HG02588 (cell line): ENCODE measurements around the gene KLHL26.

Source experiments
- ATAC-seq: cut with Tn5 transposase; IDR thresholded peaks from one replicate; pipeline ENCODE4 v1.9.1; 2021; ENCODE audit warnings: mild to moderate bottlenecking, moderate library complexity; ENCODE audit not compliant: unreplicated experiment

The KLHL26 gene

GRCh38 chr19:18612772-18613588 lies 23.8 kb upstream of the KLHL26 start, which contains the start of gene TMEM59L:
TMEM59L (plus strand) TSS chr19:18612870; CDS start chr19:18612959, 89 bp downstream.
- no peak for ATAC-seq

- ATAC-seq: no peak
Measured at GRCh38 chr19:18613589-18614234, 23.1 kb upstream of the KLHL26 start.

DNA sequence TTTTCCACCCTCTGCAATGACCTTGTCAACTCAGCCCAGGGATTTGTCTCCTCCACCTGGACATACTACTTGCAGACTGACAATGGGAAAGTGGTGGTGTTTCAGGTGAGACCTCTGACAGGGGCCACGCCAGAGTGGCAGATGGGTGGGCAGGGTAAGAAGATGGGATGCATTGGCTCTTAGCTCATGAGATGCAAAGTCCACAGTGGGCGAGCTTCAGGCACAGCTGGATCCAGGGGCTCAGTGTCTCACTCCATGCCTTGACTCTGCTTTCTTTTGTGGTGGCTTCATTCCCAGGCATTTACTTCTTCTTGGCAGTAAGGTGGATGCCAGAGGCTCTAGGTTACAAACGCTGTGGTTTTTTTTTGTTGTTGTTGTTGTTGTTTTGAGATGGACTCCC lies 20.8 kb upstream of the KLHL26 start:
- ATAC-seq: no peak

GRCh38 chr19:18617562-18617961 lies 19.3 kb upstream of the KLHL26 start:
- no peak for ATAC-seq

- no peak for ATAC-seq
Measured at GRCh38 chr19:18618236-18618635, 18.6 kb upstream of the KLHL26 start.

GRCh38 chr19:18620311-18620710 lies 16.5 kb upstream of the KLHL26 start:
- no peak for ATAC-seq

GRCh38 chr19:18620902-18621301 lies 15.9 kb upstream of the KLHL26 start:
- no peak for ATAC-seq

- ATAC-seq: no peak
Measured at GRCh38 chr19:18626906-18627305, 9.9 kb upstream of the KLHL26 start.

- ATAC-seq: no peak
Measured at GRCh38 chr19:18629166-18630088, 7.4 kb upstream of the KLHL26 start.

DNA sequence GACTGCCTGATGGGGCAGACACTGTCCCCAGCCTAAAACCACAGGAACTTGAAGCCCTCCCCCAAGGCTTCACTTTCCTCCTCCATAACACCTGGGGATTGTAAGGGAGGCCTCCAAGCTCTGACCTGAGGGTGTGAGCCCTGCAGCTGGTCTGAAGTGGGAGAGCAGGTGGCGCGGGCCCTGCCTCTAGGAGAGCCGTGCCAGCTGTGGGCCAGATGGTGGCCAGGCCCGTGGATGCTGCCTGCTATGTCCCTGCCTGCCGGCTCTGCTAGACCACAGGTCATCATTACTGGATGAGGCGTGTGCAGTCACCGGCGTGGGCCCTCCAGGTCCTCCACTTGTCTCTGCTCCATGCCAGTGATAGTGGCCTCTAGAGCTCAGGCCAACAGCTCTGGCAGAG lies 3.5 kb upstream of the KLHL26 start:
- ATAC-seq: no peak

DNA sequence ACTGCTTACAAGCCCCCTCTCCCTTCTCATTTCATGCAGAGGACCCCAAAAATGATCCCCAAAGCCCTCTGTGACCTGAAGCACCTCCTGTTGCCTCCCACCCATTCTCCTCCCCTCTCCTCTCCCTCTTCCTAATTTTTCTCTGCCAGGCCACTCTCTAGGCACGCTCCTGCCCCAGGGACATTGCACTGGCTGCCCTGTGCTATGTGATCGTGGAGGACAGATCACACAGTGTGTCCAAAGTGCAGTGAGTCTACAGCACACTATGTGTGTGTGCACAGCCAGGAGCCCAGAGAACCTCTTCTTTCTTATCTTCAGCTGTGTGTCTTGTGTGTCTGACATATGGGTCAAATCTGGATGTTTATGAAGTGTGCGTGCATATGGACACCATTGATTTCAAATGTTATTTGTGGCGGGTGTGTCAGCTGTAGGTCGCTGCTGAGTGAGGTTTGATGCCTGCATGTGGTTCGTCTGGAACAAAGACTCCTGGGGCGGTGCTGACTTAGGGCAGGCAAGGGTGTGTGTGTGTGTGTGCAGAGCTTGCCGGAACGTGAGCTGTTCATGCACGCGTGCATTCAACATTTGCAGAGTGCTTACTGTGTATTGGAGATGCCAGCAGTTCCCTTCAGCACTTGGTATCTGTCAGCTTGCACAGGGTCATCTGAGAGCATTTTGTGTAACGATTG lies 2.1 kb upstream of the KLHL26 start:
- no peak for ATAC-seq

GRCh38 chr19:18635831-18636182 lies 1.0 kb upstream of the KLHL26 start:
- no peak for ATAC-seq

- peak; percentile 86 for ATAC-seq
Measured at GRCh38 chr19:18636183-18636968, 452 bp upstream of the KLHL26 start.

DNA sequence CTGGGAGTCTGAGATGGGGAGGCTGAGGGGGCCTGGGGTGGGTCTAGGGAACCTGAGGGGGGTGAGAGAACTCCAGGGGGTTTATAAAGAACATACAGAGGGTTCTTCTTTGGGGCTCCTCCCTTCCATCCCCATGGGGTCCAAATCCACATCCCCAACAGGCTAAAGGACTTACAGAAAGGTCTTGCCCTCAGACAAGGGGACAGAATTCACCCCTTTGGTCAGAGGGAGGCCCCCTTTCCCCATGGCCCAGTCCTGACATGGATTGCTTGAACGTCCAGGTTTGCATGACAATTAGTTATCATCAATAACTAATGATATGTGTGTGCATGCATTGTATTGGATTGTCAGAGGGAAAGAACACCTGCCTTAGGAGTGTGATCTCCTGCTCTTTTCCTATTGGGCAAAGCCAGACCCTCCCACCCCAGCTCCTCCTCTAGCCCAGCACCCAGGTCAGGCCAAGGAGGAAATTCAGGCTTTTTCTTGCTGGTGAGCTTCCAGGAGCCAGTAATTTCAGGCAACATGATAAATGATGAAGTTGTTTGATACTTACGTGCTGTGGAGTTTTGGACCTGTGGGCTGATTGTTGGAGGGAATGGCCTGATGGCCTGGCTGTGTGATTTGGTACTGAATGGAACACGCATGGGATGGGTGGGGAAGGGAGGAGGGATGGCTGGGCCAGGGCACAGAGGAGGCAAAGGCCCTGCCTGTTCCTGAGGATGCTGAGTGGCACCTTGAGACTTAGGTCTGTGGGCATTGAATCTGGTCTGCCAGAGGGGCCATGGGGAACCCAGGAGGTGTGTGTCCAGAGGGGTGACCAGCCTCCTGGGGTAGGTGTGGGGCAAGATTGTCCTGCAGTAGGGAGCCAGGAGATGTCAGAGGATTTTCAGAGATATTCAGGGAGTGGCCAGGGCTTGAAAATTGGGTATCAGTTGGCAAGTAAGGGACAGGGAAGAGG lies 1.1 kb downstream of the KLHL26 start:
- no peak for ATAC-seq

DNA sequence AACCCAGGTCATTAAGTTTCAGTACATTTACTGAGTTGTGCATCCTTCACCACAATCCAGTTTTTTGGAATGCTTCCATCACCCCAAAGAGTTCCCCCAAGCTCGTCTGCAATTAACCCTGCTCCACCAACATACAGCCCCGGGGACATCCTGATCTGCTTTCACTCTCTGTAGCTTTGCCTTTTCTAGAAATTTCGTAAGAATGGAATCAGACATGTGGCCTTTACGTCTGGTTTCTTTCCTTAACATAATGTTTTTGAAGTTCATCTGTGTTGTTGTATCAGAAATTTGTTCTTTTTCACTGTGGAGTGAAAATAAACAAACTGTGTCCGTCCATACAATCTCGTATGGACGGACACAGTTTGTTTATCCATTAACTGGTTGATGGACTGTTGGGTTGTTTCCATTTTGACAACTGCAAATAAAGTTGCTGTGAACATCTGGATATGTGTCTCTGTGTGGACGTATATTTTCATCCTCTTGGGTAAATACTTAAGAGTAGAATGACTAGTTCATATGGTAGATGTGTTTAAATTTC lies 2.9 kb downstream of the KLHL26 start:
- ATAC-seq: no peak

GRCh38 chr19:18644196-18645034 lies 7.6 kb downstream of the KLHL26 start:
- ATAC-seq: no peak

DNA sequence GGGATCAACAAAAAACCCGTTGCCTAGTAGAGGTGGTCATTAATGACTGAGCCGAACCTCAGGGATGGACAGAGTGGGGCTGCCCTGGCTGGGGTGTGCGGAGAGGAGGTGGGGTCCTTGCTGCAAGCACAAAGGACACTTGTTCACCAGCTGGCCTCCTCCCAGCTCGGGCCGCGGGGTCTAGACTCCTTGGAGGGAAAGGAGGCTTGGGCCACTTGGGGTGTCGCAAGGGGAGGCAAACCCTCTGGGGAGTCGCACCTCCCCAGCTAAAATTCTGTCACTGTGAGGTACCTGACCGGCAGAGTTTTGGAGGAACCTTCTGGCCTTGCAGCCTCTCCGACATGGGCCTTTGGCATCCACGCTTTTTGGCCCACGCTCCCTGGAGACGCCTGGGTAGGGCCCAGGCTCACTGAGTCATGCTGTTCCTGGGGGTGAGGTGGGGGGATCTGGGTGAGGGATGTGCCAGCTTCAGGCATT lies 8.2 kb downstream of the KLHL26 start:
- no peak for ATAC-seq
